22Rv1 (cell line): ENCODE results near the gene TROAP.

Source experiments
- ZFX ChIP-seq: fragments of 450-650 bp; IDR thresholded peaks from 2 replicates; pipeline ENCODE4 v1.6.1; 2017; ENCODE audit warnings: antibody characterized with exemption, borderline replicate concordance
- TF ChIP-seq, protein P1 (sequence below): fragments of 450-650 bp; IDR thresholded peaks from 2 replicates; pipeline ENCODE4 v1.5.1; 2017; ENCODE audit warnings: mild to moderate bottlenecking

DNA sequence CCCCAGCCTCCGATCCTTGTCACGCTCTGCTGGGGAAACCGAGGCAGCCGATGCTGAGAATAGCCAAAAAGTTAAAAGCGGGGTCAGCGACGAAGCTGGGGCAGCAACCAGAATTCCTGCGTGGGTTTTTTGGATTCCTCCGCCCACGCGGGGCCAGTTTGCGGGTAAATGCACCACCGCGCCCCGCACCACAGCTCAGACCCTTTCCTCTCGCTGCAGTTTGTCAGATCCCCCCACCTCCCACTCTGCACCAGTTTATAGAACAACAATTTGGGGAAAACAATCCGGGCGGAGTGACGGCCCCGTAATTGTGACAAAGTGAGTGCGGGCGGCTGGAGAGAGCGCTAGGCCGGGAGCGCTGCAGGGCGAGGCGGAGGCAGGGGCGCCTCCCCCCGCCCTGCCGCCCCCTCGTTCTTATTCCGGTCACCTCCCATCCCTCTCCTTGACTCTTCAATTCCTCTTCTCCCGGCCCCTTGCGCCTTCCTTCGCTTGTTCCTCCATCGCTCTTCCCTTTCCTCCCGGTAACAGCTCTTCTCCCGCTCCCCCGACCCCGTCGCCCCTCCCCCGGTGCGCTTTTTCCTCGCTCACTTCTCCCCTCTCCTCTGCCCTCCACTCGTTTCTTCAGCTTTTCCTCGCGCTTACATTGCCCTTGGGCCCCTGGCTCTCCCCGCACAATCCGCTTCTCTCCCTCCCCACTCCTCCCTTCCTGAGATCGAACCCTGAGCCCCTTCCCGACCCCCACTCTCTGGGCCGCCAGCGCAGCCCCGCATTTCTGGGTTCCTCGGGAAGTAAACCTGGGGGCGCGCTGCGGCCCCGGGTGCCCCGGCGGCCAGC lies 23.0 kb downstream of the TROAP start:
- TF ChIP-seq, protein P1, sequence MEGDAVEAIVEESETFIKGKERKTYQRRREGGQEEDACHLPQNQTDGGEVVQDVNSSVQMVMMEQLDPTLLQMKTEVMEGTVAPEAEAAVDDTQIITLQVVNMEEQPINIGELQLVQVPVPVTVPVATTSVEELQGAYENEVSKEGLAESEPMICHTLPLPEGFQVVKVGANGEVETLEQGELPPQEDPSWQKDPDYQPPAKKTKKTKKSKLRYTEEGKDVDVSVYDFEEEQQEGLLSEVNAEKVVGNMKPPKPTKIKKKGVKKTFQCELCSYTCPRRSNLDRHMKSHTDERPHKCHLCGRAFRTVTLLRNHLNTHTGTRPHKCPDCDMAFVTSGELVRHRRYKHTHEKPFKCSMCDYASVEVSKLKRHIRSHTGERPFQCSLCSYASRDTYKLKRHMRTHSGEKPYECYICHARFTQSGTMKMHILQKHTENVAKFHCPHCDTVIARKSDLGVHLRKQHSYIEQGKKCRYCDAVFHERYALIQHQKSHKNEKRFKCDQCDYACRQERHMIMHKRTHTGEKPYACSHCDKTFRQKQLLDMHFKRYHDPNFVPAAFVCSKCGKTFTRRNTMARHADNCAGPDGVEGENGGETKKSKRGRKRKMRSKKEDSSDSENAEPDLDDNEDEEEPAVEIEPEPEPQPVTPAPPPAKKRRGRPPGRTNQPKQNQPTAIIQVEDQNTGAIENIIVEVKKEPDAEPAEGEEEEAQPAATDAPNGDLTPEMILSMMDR = no peak
- TF ChIP-seq ZFX = no peak
